Endothelial cell of umbilical vein (primary cell): ENCODE data around the gene TH.

Experiments used
- CTCF ChIP-seq, 2 donors: IDR thresholded peaks; 1 replicate in 1 of 2; 2 replicates in 1 of 2; pipeline ENCODE4 v1.5.1; 2011; ENCODE audit warnings: low read length in 2 of 2, mild to moderate bottlenecking in 2 of 2, moderate library complexity in 2 of 2, control low read depth in 1 of 2, inconsistent platforms in 1 of 2, low read depth in 1 of 2; ENCODE audit not compliant: insufficient read depth in 1 of 2; ENCODE audit errors: extremely low read depth in 1 of 2
- EZH2 ChIP-seq: IDR thresholded peaks from 2 replicates; pipeline ENCODE4 v1.6.1; 2012; ENCODE audit warnings: borderline replicate concordance, low read depth, mild to moderate bottlenecking, moderate library complexity, low read length, inconsistent platforms; ENCODE audit not compliant: severe bottlenecking
- FOS ChIP-seq: IDR thresholded peaks from 2 replicates; pipeline ENCODE4 v1.6.1; 2011; ENCODE audit warnings: mild to moderate bottlenecking, low read length, moderate library complexity, borderline replicate concordance; ENCODE audit not compliant: insufficient read depth
- GATA2 ChIP-seq: IDR thresholded peaks from 2 replicates; pipeline ENCODE4 v1.7.0; 2011; ENCODE audit warnings: low read depth, mild to moderate bottlenecking, moderate library complexity, mixed read lengths, low read length; ENCODE audit not compliant: insufficient read length, insufficient read depth
- JUN ChIP-seq: IDR thresholded peaks from 2 replicates; pipeline ENCODE4 v1.6.1; 2011; ENCODE audit warnings: borderline replicate concordance, low read depth; ENCODE audit not compliant: insufficient read length, insufficient read depth
- MAX ChIP-seq: IDR thresholded peaks from 2 replicates; pipeline ENCODE4 v1.6.1; 2011; ENCODE audit not compliant: insufficient read depth, insufficient read length
- MYC ChIP-seq: IDR thresholded peaks from one replicate; pipeline ENCODE4 v1.6.1; 2011; ENCODE audit warnings: mild to moderate bottlenecking, low read depth, low read length
- POLR2A ChIP-seq: IDR thresholded peaks from 2 replicates; pipeline ENCODE4 v1.6.1; 2012; ENCODE audit warnings: low read depth, mild to moderate bottlenecking, control low read depth, low read length
- POLR2AphosphoS5 ChIP-seq: IDR thresholded peaks from 2 replicates; pipeline ENCODE4 v1.6.1; 2012; ENCODE audit warnings: low read depth, mild to moderate bottlenecking, control low read depth, low read length, moderate library complexity; ENCODE audit not compliant: insufficient read depth

- TF ChIP-seq POLR2A: no peak
- no peak for TF ChIP-seq CTCF (IDR thresholded peaks at IDR 0.05; ENCODE audit: extremely low read depth in 1 of 2, insufficient read depth in 1 of 2, low read depth in 1 of 2, low read length in 2 of 2)
- no peak for TF ChIP-seq POLR2AphosphoS5
- TF ChIP-seq EZH2: no peak
- TF ChIP-seq MAX: no peak
- TF ChIP-seq GATA2: no peak
- TF ChIP-seq MYC: no peak
- no peak for TF ChIP-seq JUN
- TF ChIP-seq FOS: no peak
Measured at GRCh38 chr11:2214527-2215229, 43.1 kb upstream of the TH start.
